GM23338 (cell line): ENCODE measurements around the gene ARL13A. TPM values are rescaled to one million over a fixed set of nuclear protein-coding genes. Genes with fewer than 3 reads are reported as not detected.

Experiments
- ATAC-seq: fragments of 200-7000 bp; cut with Tn5 transposase; 3 replicates; pipeline ENCODE4 v1.9.1; 2020
- DNase-seq: peaks from one replicate; pipeline ENCODE4 v3.0.0-alpha.2; 2015; ENCODE audit warnings: low spot score
- H2AFZ ChIP-seq: fragments of 200-600 bp; sonication (generic); 2 replicates; pipeline ENCODE4 v1.8.0; 2016; ENCODE audit warnings: antibody characterized with exemption, mild to moderate bottlenecking, moderate library complexity
- H3F3A ChIP-seq: fragments of 200-600 bp; sonication (generic); replicated peaks from 2 replicates; pipeline ENCODE4 v1.8.0; 2017; ENCODE audit warnings: antibody characterized with exemption, mixed run types, low read depth
- H3K27ac ChIP-seq: fragments of 200-600 bp; sonication (generic); 2 replicates; pipeline ENCODE4 v1.6.1; 2016; ENCODE audit warnings: low read depth
- H3K27me3 ChIP-seq: fragments of 200-600 bp; sonication (generic); 2 replicates; pipeline ENCODE4 v1.8.0; 2016; ENCODE audit warnings: mild to moderate bottlenecking, mixed run types, moderate library complexity; ENCODE audit not compliant: insufficient read depth
- H3K36me3 ChIP-seq: fragments of 200-600 bp; sonication (generic); 2 replicates; pipeline ENCODE4 v1.8.0; 2016; ENCODE audit warnings: mild to moderate bottlenecking; ENCODE audit not compliant: insufficient read depth
- H3K4me1 ChIP-seq: fragments of 200-600 bp; sonication (generic); 2 replicates; pipeline ENCODE4 v1.8.0; 2016; ENCODE audit warnings: mild to moderate bottlenecking, moderate library complexity; ENCODE audit not compliant: insufficient read depth
- H3K4me2 ChIP-seq: fragments of 200-600 bp; sonication (generic); 2 replicates; pipeline ENCODE4 v1.7.1; 2017; ENCODE audit warnings: mixed run types
- H3K4me3 ChIP-seq: fragments of 200-600 bp; sonication (generic); 2 replicates; pipeline ENCODE4 v1.6.1; 2016; ENCODE audit warnings: mixed run types
- H3K79me2 ChIP-seq: fragments of 200-600 bp; sonication (generic); replicated peaks from 2 replicates; pipeline ENCODE4 v1.8.0; 2017; ENCODE audit warnings: mild to moderate bottlenecking; ENCODE audit not compliant: insufficient read depth
- H3K9me2 ChIP-seq: fragments of 200-600 bp; sonication (generic); 2 replicates; pipeline ENCODE4 v1.8.0; 2017; ENCODE audit not compliant: insufficient read depth
- H4K20me1 ChIP-seq: fragments of 200-600 bp; sonication (generic); replicated peaks from 2 replicates; pipeline ENCODE4 v1.8.0; 2017; ENCODE audit warnings: mild to moderate bottlenecking; ENCODE audit not compliant: insufficient read depth
- H3K27ac Mint-ChIP-seq: 2 replicates; pipeline ENCODE4 v1.8.0; 2020; ENCODE audit warnings: inconsistent platforms, mild to moderate bottlenecking, moderate library complexity, mixed read lengths
- H3K27me3 Mint-ChIP-seq: 3 replicates; pipeline ENCODE4 v1.8.0; 2022; ENCODE audit warnings: low read depth, mild to moderate bottlenecking, moderate library complexity, mixed read lengths, inconsistent platforms; ENCODE audit not compliant: insufficient read depth, poor library complexity
- H3K36me3 Mint-ChIP-seq: 3 replicates; pipeline ENCODE4 v1.8.0; 2021; ENCODE audit warnings: low read depth, mild to moderate bottlenecking, inconsistent platforms, moderate library complexity, mixed read lengths
- H3K4me1 Mint-ChIP-seq: 3 replicates; pipeline ENCODE4 v1.8.0; 2020; ENCODE audit warnings: mild to moderate bottlenecking, inconsistent platforms, mixed read lengths
- H3K4me3 Mint-ChIP-seq: 3 replicates; pipeline ENCODE4 v1.8.0; 2021; ENCODE audit warnings: moderate library complexity, mild to moderate bottlenecking, inconsistent platforms, mixed read lengths
- H3K9me3 Mint-ChIP-seq: 3 replicates; pipeline ENCODE4 v1.8.0; 2020; ENCODE audit warnings: moderate library complexity, mild to moderate bottlenecking, inconsistent platforms, mixed read lengths
- CREB1 ChIP-seq: fragments of 250-450 bp; sonication (Bioruptor Pico); IDR thresholded peaks from 2 replicates; pipeline ENCODE4 v1.5.0; 2020; ENCODE audit warnings: low read depth, mild to moderate bottlenecking, moderate library complexity
- ETS1 ChIP-seq: IDR thresholded peaks from 2 replicates; pipeline ENCODE4 v1.6.1; 2016; ENCODE audit warnings: antibody characterized with exemption
- EZH2 ChIP-seq: fragments of 200-600 bp; sonication (generic); IDR thresholded peaks from one replicate; pipeline ENCODE4 v1.8.0; 2017; ENCODE audit warnings: antibody characterized with exemption, mild to moderate bottlenecking, low read depth; ENCODE audit not compliant: unreplicated experiment
- EZH2phosphoT487 ChIP-seq: fragments of 200-600 bp; sonication (generic); IDR thresholded peaks from one replicate; pipeline ENCODE4 v1.8.1; 2018; ENCODE audit warnings: antibody characterized with exemption; ENCODE audit not compliant: unreplicated experiment
- JUNB ChIP-seq: IDR thresholded peaks from one replicate; pipeline ENCODE4 v1.6.1; 2016; ENCODE audit warnings: antibody characterized with exemption; ENCODE audit not compliant: unreplicated experiment
- NANOG ChIP-seq: IDR thresholded peaks from 2 replicates; pipeline ENCODE4 v1.6.1; 2016; ENCODE audit warnings: antibody characterized with exemption, borderline replicate concordance
- POLR2AphosphoS5 ChIP-seq: IDR thresholded peaks from 2 replicates; pipeline ENCODE4 v1.6.1; 2016; ENCODE audit warnings: antibody characterized with exemption, low read depth
- REST ChIP-seq: IDR thresholded peaks from one replicate; pipeline ENCODE4 v1.6.1; 2018; ENCODE audit warnings: antibody characterized with exemption; ENCODE audit not compliant: unreplicated experiment
- STAT1 ChIP-seq: IDR thresholded peaks from one replicate; pipeline ENCODE4 v1.6.1; 2016; ENCODE audit warnings: antibody characterized with exemption; ENCODE audit not compliant: unreplicated experiment
- ZNF114 ChIP-seq: fragments of 250-450 bp; sonication (Bioruptor Pico); IDR thresholded peaks from 2 replicates; pipeline ENCODE4 v1.5.0; 2020; ENCODE audit warnings: mild to moderate bottlenecking, moderate library complexity
- ZNF331 ChIP-seq: fragments of 250-450 bp; sonication (Bioruptor Pico); IDR thresholded peaks from 2 replicates; pipeline ENCODE4 v1.5.0; 2020; ENCODE audit warnings: low read depth, mild to moderate bottlenecking, moderate library complexity
- polyA plus RNA-seq: library from polyadenylated mRNA; unstranded; fragments of >200 nt; fragmentation: Nextera tagmentation; extraction: Ambion mirVana; gene quantifications from 2 replicates; pipeline ENCODE4 v1.2.1, GENCODE V29; 2016
- total RNA-seq: library from RNA; depleted of rRNA; stranded (reverse); fragments of >200 nt; shearing (Covaris generic); gene quantifications from 2 replicates; pipeline ENCODE4 v1.2.3, GENCODE V29; 2014
- TF ChIP-seq, protein P1 (sequence below): fragments of 250-450 bp; sonication (Bioruptor Pico); IDR thresholded peaks from 2 replicates; pipeline ENCODE4 v1.5.0; 2020; ENCODE audit warnings: mild to moderate bottlenecking, moderate library complexity
- TF ChIP-seq, protein P2 (sequence below), 2 experiments: fragments of 200-600 bp in 1 of 2; sonication (generic) in 1 of 2; conservative IDR thresholded peaks; 2 replicates each; pipeline versions ENCODE4 v1.5.1 to v1.6.1; 2016 to 2017; ENCODE audit warnings: antibody characterized with exemption in 2 of 2, low read depth in 2 of 2, mild to moderate bottlenecking in 2 of 2, moderate library complexity in 1 of 2

Gene ARL13A
- total and polyA plus RNA-seq, 2 experiments from 2014 or later, result not detected

GRCh38 chrX:100969936-100970335 is 428 bp downstream of the ARL13A start:
- no peaks in the 10 kb centered on the region for H3K4me1 ChIP-seq
- Mint-ChIP-seq H3K4me1 (no peaks in the 10 kb centered on the region), H3K9me3 (peaks cover 10% of the 10 kb centered on the region), H3K36me3 (peaks cover 4% of the 10 kb centered on the region; the same call in 2 of the 3 replicates), H3K27me3 (peaks cover 2% of the 10 kb centered on the region), H3K27ac (no peak overlapping the region), H3K4me3 (no peak overlapping the region)
- no peak overlapping the region for H3K4me3 ChIP-seq
- DNase-seq (no peak), ATAC-seq (no peak)
- H3K79me2 ChIP-seq, result no peaks in the 10 kb centered on the region
- no peaks in the 10 kb centered on the region for H3K9me2 ChIP-seq
- no peak overlapping the region for H3K4me2 ChIP-seq
- TF ChIP-seq, protein P1, sequence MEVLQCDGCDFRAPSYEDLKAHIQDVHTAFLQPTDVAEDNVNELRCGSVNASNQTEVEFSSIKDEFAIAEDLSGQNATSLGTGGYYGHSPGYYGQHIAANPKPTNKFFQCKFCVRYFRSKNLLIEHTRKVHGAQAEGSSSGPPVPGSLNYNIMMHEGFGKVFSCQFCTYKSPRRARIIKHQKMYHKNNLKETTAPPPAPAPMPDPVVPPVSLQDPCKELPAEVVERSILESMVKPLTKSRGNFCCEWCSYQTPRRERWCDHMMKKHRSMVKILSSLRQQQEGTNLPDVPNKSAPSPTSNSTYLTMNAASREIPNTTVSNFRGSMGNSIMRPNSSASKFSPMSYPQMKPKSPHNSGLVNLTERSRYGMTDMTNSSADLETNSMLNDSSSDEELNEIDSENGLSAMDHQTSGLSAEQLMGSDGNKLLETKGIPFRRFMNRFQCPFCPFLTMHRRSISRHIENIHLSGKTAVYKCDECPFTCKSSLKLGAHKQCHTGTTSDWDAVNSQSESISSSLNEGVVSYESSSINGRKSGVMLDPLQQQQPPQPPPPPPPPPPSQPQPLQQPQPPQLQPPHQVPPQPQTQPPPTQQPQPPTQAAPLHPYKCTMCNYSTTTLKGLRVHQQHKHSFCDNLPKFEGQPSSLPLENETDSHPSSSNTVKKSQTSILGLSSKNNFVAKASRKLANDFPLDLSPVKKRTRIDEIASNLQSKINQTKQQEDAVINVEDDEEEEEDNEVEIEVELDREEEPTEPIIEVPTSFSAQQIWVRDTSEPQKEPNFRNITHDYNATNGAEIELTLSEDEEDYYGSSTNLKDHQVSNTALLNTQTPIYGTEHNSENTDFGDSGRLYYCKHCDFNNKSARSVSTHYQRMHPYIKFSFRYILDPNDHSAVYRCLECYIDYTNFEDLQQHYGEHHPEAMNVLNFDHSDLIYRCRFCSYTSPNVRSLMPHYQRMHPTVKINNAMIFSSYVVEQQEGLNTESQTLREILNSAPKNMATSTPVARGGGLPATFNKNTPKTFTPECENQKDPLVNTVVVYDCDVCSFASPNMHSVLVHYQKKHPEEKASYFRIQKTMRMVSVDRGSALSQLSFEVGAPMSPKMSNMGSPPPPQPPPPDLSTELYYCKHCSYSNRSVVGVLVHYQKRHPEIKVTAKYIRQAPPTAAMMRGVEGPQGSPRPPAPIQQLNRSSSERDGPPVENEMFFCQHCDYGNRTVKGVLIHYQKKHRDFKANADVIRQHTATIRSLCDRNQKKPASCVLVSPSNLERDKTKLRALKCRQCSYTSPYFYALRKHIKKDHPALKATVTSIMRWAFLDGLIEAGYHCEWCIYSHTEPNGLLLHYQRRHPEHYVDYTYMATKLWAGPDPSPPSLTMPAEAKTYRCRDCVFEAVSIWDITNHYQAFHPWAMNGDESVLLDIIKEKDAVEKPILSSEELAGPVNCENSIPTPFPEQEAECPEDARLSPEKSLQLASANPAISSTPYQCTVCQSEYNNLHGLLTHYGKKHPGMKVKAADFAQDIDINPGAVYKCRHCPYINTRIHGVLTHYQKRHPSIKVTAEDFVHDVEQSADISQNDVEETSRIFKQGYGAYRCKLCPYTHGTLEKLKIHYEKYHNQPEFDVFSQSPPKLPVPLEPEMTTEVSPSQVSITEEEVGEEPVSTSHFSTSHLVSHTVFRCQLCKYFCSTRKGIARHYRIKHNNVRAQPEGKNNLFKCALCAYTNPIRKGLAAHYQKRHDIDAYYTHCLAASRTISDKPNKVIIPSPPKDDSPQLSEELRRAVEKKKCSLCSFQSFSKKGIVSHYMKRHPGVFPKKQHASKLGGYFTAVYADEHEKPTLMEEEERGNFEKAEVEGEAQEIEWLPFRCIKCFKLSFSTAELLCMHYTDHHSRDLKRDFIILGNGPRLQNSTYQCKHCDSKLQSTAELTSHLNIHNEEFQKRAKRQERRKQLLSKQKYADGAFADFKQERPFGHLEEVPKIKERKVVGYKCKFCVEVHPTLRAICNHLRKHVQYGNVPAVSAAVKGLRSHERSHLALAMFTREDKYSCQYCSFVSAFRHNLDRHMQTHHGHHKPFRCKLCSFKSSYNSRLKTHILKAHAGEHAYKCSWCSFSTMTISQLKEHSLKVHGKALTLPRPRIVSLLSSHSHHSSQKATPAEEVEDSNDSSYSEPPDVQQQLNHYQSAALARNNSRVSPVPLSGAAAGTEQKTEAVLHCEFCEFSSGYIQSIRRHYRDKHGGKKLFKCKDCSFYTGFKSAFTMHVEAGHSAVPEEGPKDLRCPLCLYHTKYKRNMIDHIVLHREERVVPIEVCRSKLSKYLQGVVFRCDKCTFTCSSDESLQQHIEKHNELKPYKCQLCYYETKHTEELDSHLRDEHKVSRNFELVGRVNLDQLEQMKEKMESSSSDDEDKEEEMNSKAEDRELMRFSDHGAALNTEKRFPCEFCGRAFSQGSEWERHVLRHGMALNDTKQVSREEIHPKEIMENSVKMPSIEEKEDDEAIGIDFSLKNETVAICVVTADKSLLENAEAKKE (CRISPR knock-in tag), result no peak
- no peak for TF ChIP-seq REST
- no peak for TF ChIP-seq POLR2AphosphoS5
- TF ChIP-seq NANOG, result no peak
- no peak for TF ChIP-seq JUNB
- TF ChIP-seq EZH2, result no peak
- no peak for TF ChIP-seq EZH2phosphoT487
- no peak for TF ChIP-seq ZNF114
- no peak for TF ChIP-seq ETS1
- no peak for TF ChIP-seq STAT1
- TF ChIP-seq, protein P2, sequence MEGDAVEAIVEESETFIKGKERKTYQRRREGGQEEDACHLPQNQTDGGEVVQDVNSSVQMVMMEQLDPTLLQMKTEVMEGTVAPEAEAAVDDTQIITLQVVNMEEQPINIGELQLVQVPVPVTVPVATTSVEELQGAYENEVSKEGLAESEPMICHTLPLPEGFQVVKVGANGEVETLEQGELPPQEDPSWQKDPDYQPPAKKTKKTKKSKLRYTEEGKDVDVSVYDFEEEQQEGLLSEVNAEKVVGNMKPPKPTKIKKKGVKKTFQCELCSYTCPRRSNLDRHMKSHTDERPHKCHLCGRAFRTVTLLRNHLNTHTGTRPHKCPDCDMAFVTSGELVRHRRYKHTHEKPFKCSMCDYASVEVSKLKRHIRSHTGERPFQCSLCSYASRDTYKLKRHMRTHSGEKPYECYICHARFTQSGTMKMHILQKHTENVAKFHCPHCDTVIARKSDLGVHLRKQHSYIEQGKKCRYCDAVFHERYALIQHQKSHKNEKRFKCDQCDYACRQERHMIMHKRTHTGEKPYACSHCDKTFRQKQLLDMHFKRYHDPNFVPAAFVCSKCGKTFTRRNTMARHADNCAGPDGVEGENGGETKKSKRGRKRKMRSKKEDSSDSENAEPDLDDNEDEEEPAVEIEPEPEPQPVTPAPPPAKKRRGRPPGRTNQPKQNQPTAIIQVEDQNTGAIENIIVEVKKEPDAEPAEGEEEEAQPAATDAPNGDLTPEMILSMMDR (conservative IDR thresholded peaks at IDR 0.05; ENCODE audit: low read depth in 2 of 2), result no peak
- TF ChIP-seq ZNF331 (CRISPR knock-in tag), result no peak
- no peak for TF ChIP-seq CREB1 (CRISPR knock-in tag)
- H3K27ac ChIP-seq, result no peak overlapping the region
- H3F3A ChIP-seq, result no peaks in the 10 kb centered on the region
- no peaks in the 10 kb centered on the region for H3K27me3 ChIP-seq
- H3K36me3 ChIP-seq, result no peaks in the 10 kb centered on the region
- H2AFZ ChIP-seq, result no peak overlapping the region
- H4K20me1 ChIP-seq, result no peaks in the 10 kb centered on the region
